Ishikawa (cell line): Measurements from ENCODE around the gene MADD.

Experiments used
- CREB1 ChIP-seq: IDR thresholded peaks from 2 replicates; pipeline ENCODE4 v1.6.1; 2012; ENCODE audit warnings: low read depth
- RAD21 ChIP-seq: IDR thresholded peaks from 2 replicates; pipeline ENCODE4 v1.6.1; 2012; ENCODE audit warnings: low read depth
- TAF1 ChIP-seq: IDR thresholded peaks from 2 replicates; pipeline ENCODE4 v1.6.1; 2012; ENCODE audit warnings: low read depth, mild to moderate bottlenecking
- YY1 ChIP-seq: IDR thresholded peaks from 2 replicates; pipeline ENCODE4 v1.6.1; 2012; ENCODE audit warnings: low read depth

DNA sequence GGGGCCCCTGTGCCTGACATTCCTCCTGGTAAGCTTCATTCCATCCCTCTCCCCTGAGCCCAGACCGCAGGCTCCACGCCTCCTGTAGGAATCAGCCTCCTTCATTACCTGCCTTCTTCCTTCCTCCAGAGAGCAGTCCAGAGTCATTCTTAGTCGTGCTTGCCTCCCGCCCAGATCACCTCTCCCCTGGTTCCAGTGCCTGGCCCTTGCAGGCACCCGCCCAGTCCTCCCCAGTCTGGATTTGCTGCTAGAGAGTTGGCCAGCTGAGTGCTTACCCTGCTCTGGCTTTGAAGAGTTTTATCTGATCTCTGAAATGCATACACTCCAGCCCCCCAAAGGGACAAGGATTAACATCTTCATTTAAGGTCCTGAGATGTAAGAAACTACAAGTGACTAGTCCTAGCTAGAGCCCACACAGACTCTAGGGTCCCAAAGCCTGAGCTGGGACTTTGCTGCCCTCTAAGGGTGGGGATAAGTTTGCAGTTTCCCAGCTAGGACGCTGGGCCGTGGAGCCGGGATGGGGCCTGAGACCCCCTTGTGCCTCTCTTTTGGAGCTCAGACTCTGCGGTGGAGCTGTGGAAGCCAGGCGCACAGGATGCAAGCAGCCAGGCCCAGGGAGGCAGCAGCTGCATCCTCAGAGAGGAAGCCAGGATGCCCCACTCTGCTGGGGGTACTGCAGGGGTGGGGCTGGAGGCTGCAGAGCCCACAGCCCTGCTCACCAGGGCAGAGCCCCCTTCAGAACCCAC, 10.5 kb upstream of the MADD start:
- TF ChIP-seq YY1: no peak
- no peak for TF ChIP-seq TAF1
- TF ChIP-seq RAD21: peak; percentile 75
- TF ChIP-seq CREB1: no peak
